Hypothalamus (tissue), 51 donors: Measurements from ENCODE around the gene TXNDC11.

ENCODE experiments used
- DNase-seq, 51 donors: peaks; one replicate each; lab custom pipeline; 2025; lab: John Stamatoyannopoulos, UW

Gene TXNDC11

DNA sequence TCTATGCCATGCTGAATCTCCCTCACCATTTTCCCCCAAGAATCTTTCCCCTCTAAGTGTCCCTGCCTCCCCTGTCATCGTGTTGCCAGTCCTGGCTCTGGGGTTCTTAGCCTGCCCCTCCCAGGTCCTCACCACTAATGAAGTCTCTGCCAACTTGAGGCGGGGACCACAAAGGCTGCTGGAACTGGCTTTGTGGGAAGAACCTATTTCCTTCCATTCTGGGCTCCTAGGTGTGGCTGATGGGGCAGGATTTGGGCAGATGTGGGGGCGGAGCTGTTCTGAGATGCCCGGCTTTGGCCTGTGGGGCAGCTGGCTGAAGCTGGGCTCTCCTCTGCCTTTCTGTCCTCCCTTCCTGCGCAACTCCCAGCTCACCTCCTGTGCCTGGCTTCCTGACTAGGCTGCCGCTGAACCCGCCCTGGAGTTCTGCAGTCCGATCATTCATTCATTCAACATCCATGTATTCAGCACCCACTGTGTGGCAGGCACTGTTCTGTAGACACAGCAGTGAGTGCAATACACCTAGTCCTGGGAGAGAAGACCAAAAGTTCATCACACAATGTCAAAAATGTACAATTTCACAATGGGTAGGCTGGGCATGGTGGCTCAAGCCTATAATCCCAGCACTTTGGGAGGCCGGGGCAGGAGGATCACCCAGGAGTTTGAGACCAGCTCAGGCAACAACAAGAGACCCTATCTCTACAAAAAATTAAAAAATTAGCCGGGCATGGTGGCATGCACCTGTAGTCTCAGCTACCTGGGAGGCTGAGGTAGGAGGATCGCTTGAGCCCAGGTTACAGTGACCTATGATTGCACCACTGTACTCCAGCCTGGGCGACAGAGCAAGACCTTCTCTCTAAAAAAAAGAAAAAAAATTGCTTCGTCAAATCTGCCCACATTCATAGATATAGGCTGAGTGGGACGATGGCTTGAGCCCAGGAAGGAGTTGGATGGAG lies 76.3 kb downstream of the TXNDC11 start:
- DNase-seq, result no peak

- no peak for DNase-seq
Observed at GRCh38 chr16:11665071-11665491, 77.6 kb downstream of the TXNDC11 start.

- no peak for DNase-seq
Observed at GRCh38 chr16:11662582-11662981, 80.1 kb downstream of the TXNDC11 start.

GRCh38 chr16:11660565-11660964 lies 82.1 kb downstream of the TXNDC11 start:
- no peak for DNase-seq

DNA sequence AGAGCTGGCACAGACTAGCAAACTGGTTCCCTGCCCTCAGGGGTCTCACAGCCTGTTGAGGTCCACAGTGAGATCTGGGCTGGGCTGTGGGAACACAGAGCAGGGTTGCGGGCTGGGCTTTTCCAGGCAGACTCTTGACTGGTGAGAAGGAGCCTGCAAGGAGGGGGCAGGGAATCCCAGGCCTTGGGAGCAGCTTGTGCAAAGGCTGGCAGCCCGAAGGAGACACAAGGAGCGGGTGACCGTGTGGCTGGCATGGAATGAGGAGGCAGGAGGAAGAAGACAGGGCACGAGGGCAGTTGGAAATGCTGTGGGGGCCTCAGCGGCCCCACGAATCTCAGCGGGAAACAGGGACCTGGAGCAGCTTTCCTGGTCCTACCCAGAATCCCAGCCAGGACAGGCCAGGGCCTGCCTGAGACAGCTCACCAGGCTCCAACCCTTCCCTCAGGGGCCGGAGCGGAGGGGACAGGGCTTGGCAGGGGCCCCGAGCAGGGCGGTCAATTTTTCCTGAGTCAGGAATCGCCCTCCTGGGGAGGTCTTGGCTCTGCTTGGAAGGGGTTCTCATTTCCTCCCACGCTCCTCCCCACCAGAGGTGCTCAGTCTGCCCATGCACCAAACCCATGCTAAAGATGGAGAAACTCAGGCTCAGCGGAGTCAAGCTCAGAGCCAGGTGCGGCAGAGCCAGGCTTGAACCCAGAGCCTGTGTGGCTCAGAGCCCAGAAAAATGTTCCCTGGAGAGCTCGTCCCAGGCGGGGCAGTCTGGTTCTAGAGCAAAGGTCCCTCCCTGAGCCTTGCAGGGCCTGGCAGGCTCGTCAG lies 83.6 kb downstream of the TXNDC11 start:
- peak in 17 of 51 donors; percentile 7 to 52 (median 32) for DNase-seq

GRCh38 chr16:11657556-11657955 lies 85.1 kb downstream of the TXNDC11 start:
- no peak for DNase-seq

DNA sequence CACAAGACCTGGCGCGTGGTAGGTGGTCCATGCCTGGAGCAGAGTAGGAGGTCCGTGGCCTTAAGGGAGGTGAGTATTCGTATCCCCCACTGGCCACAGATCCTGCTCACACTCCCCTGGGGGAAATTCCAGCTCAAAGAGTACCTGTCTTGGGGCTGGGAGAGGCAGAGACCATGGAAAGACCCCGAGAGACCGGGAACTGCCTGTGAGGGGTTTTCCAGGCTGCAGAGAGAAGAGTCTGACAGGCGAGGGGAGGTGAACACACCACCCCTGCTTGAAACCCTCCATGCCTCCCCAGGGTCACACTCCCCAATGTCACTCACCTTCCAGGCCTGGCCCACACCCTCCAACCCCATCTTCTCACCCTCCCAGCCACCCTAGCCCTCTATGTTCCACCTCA lies 87.0 kb downstream of the TXNDC11 start:
- DNase-seq, result no peak

- DNase-seq, result no peak
Observed at GRCh38 chr16:11651796-11652195, 90.9 kb downstream of the TXNDC11 start.

DNA sequence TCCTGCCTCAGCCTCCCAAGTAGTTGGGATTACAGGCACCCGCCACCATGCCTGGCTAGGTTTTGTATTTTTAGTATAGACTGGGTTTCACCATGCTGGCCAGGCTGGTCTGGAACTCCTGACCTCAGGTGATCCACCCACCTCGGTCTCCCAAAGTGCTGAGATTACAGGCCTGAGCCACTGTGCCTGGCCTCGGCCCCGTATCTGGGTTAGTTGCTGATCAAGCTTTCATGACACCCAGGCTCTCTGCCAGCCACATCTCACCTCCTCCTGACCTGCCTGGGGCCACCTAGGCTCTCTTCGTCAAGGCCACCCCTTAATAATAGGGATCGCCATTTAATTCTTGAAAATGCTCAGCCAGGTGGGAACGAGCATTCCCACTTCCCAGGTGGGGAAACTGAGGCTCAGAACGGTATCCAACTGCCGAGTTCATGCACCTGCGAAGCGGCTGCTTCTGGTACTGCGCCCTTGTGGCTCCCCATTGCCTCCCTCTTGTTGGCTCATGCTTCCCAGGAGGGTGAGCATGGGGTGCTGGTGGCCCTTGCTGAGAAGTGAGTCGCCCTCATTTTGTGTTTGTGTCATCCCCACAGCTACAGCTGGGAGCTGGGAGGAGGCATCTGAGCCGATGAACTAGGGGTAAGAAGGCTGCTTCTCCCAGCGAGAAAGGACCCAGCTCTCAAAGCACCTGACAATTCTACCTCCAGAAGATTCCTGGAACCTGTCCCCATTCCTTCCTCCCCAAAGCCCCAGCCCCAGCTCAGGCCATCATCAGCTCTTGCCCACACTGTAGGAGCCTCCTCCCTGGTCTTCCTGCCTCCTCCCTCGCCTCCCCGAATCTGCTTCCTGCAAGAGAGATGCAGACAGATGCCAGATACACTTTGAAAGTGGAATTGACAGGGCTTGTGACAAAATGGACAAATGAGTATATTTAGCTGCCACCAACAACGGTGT lies 91.7 kb downstream of the TXNDC11 start:
- DNase-seq, result no peak

- DNase-seq, result no peak
Observed at GRCh38 chr16:11649276-11649675, 93.4 kb downstream of the TXNDC11 start.

DNA sequence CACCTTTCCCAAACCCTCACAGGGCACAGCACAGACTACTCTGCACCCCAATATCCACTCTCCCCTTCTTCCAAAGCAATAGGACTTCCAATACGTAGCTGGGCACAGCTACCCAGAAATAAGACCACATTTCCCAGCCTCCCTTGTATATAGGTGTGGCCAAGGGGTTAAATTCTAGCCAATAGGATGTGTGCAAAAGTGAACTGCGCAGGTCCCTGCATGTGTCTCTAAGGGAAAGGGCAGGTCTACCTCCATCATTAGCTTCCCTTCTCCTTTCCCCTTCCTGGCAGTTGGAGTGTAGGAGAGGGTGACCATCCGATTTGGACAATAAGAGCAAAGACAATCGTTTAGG lies 99.9 kb downstream of the TXNDC11 start:
- no peak for DNase-seq

DNA sequence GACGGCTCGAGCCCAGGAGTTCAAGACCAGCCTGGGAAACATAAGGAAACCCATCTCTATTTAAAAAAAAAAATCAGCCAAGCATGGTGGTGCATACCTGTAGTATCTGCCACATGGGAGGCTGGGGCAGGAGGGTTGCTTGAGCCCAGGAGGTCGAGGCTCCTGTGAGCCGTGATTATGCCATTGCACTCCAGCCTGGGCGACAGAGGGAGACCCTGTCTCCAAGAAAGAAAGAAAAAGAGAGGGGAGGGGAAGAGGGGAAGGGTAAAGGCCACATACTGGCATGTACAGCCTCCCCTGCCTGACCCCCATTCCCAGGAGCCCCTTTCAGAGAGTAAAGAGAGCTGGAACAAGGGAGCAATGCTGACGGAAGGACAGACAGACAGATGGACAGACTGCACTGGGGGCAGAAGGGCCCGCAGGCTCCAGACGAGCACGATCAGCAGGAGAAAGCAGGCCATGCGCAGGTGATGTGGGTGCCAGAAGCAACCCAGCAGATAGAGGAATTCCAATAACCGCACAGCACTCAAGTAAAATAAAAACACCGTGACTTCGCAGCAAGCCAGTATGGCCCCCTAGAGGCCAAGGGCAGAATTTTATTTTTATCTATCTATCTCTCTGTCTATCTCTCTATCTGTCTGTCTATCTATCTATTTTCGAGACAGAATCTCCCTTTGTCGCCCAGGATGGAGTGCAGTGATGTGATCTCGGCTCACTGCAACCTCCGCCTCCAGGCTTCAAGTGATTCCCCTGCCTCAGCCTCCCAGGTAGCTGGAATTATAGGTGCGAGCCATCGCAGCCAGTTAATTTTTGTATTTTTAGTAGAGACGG lies 101.5 kb downstream of the TXNDC11 start:
- peak in 21 of 51 donors; percentile 3 to 67 (median 17) for DNase-seq

- peak in 48 of 51 donors; percentile 7 to 85 (median 56) for DNase-seq
Observed at GRCh38 chr16:11639925-11640899, 102.4 kb downstream of the TXNDC11 start.

DNA sequence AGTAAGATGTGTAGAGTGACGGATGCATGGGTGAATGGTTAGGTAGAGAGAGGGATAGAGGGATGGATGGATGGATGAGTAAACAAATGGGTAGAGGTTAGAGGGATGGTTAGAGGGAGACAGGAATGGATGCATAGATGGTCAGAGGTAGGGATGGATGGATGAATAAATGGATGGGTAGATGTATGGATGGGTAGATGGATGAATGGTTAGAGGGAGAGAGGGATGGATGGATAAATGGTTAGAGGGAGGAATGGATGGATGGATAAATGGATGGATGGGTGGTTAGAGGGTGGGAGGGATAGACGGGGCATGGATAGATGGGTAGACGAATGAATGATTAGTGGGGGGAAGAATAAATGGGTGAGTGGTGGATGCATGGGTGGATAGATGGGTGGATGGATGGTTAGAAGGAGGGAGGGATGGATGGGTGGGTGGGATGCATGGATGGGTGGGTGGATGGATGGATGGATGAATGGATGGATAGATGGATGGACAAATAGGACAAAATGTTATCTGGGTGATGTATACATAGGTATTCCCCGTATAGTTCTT lies 103.6 kb downstream of the TXNDC11 start:
- no peak for DNase-seq

GRCh38 chr16:11638140-11638539 lies 104.5 kb downstream of the TXNDC11 start:
- no peak for DNase-seq

- DNase-seq, result no peak
Observed at GRCh38 chr16:11637320-11637719, 105.3 kb downstream of the TXNDC11 start.

DNA sequence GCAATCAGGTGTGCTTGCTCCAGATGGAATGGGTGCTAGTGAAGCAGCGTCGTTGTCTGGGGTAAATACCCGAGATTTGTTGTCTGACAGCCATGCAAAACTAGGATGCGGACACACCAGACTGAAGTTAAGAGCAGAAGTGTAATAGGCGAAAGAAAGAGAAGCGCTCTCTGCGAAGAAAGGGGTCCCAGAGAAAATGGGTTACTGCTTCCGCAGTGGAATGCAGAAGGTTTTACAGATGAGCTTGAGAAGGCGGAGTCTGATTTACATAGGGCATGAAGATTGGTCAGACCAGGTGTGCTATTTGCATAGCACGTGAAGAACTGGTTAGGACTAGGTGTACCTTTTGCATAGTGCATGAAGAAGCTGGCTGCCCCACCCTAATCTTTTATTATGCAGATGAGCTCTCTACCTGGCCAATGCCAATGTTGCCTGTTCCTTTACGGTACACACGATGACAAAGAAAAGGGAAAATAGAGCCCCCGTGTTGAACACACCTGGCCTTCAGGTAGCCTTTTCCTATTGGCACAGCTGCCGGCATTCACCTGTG lies 106.4 kb downstream of the TXNDC11 start:
- no peak for DNase-seq

- DNase-seq, result no peak
Observed at GRCh38 chr16:11635679-11636171, 106.9 kb downstream of the TXNDC11 start.
